SU-DHL-6 (cell line): Measurements from ENCODE around the gene RFC2.

Source experiments
- H2AFZ ChIP-seq: fragments of 200-600 bp; sonication (generic); 2 replicates; pipeline ENCODE4 v1.6.1; 2014; ENCODE audit warnings: low read depth, mild to moderate bottlenecking, moderate library complexity, mixed read lengths, antibody characterized with exemption, low read length; ENCODE audit not compliant: severe bottlenecking
- H3F3A ChIP-seq: fragments of 200-600 bp; shearing (Covaris generic); 2 replicates; pipeline ENCODE4 v1.6.0; 2016; ENCODE audit warnings: antibody characterized with exemption, mild to moderate bottlenecking; ENCODE audit not compliant: insufficient read depth
- H3K27ac ChIP-seq: fragments of 200-600 bp; sonication (generic); 2 replicates; pipeline ENCODE4 v1.5.1; 2016; ENCODE audit warnings: low read depth, mild to moderate bottlenecking, low read length, moderate library complexity, mixed read lengths
- H3K27me3 ChIP-seq: fragments of 200-600 bp; sonication (generic), shearing (Covaris generic); 2 replicates; pipeline ENCODE4 v1.6.0; 2014; ENCODE audit warnings: mild to moderate bottlenecking, low read length
- H3K36me3 ChIP-seq: fragments of 200-600 bp; sonication (generic); 2 replicates; pipeline ENCODE4 v1.6.1; 2014; ENCODE audit warnings: mild to moderate bottlenecking, low read length, mixed read lengths
- H3K4me2 ChIP-seq: fragments of 300-600, 200-600 bp; shearing (Covaris generic), sonication (generic); 2 replicates; pipeline ENCODE4 v1.6.0; 2014; ENCODE audit warnings: low read length, low read depth, mild to moderate bottlenecking; ENCODE audit not compliant: poor library complexity, severe bottlenecking
- H3K4me3 ChIP-seq: fragments of 200-600 bp; sonication (generic); 2 replicates; pipeline ENCODE4 v1.5.1; 2014; ENCODE audit warnings: antibody characterized with exemption, low read length, mild to moderate bottlenecking, mixed read lengths; ENCODE audit not compliant: insufficient read depth, poor library complexity, severe bottlenecking
- H3K79me2 ChIP-seq: fragments of 200-600 bp; sonication (generic); 2 replicates; pipeline ENCODE4 v1.6.1; 2014; ENCODE audit warnings: mild to moderate bottlenecking, low read length, moderate library complexity; ENCODE audit not compliant: insufficient read depth
- H3K9ac ChIP-seq: fragments of 200-600 bp; sonication (generic); 2 replicates; pipeline ENCODE4 v1.7.0; 2014; ENCODE audit warnings: mild to moderate bottlenecking, low read length
- H3K9me2 ChIP-seq: fragments of 200-600 bp; sonication (generic); replicated peaks from 2 replicates; pipeline ENCODE4 v1.6.1; 2014; ENCODE audit warnings: low read length; ENCODE audit not compliant: insufficient read depth
- H3K9me3 ChIP-seq: fragments of 200-600 bp; sonication (generic); 2 replicates; pipeline ENCODE4 v1.6.1; 2014; ENCODE audit warnings: low read length, mixed read lengths; ENCODE audit not compliant: insufficient read depth
- H4K20me1 ChIP-seq: fragments of 200-600 bp; sonication (generic); 2 replicates; pipeline ENCODE4 v1.6.1; 2014; ENCODE audit warnings: low read depth, mild to moderate bottlenecking, antibody characterized with exemption, low read length, moderate library complexity, mixed read lengths
- EZH2phosphoT487 ChIP-seq: fragments of 200-600 bp; sonication (generic), shearing (Covaris generic); conservative IDR thresholded peaks from 2 replicates; pipeline ENCODE4 v1.6.1; 2018; ENCODE audit warnings: mild to moderate bottlenecking, antibody characterized with exemption, low read length, moderate library complexity, mixed read lengths
- TF ChIP-seq, protein P1 (sequence below): fragments of 200-600 bp; sonication (generic); IDR thresholded peaks from one replicate; pipeline ENCODE4 v1.5.1; 2017; ENCODE audit warnings: antibody characterized with exemption, mild to moderate bottlenecking, low read length, moderate library complexity; ENCODE audit not compliant: insufficient read depth, poor library complexity, severe bottlenecking

The RFC2 gene

DNA sequence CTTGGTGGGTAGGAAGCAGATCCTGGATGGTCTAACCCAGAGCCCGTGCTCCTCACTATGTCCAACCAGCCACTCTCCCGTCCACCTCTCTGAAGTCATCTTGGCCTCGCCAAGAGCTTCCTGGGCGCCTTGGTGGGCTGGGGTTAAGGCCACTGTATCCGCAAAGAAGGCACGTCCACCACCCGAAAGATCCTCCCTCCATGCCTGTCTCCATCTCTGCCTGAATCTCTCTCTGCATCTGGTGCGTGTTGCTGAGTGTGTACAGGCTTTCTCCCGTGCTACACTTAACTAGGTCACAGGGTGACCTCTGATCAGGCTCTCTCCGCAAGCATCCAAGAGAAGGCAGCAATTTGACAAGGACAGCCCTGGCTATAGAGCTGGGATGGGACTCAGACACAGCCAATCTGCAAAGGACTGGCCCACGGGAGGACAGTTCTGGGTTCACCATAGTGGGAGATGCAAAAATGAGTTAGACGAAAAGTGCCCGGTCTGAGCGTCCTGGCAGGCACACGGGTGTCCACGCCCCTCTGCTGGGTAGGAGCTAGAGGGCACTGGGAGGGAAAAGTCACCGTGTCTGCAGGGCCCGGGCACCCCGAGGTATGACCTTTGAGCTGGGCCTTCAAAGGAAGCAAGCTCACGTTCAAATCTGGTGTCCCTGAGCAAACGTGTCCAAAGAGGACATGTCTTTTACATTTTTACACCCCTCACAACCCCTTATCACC, 9.4 kb upstream of the RFC2 start:
- H4K20me1 ChIP-seq = no peaks in the 10 kb centered on the region
- peaks cover 3% of the 10 kb centered on the region; the same call in 1 of the 2 replicates for H3F3A ChIP-seq
- no peak overlapping the region for H3K4me3 ChIP-seq
- no peak overlapping the region for H3K9ac ChIP-seq
- no peaks in the 10 kb centered on the region for H3K36me3 ChIP-seq
- H3K4me2 ChIP-seq = no peak overlapping the region
- H3K9me3 ChIP-seq = no peaks in the 10 kb centered on the region
- TF ChIP-seq EZH2phosphoT487 = no peak
- TF ChIP-seq, protein P1, sequence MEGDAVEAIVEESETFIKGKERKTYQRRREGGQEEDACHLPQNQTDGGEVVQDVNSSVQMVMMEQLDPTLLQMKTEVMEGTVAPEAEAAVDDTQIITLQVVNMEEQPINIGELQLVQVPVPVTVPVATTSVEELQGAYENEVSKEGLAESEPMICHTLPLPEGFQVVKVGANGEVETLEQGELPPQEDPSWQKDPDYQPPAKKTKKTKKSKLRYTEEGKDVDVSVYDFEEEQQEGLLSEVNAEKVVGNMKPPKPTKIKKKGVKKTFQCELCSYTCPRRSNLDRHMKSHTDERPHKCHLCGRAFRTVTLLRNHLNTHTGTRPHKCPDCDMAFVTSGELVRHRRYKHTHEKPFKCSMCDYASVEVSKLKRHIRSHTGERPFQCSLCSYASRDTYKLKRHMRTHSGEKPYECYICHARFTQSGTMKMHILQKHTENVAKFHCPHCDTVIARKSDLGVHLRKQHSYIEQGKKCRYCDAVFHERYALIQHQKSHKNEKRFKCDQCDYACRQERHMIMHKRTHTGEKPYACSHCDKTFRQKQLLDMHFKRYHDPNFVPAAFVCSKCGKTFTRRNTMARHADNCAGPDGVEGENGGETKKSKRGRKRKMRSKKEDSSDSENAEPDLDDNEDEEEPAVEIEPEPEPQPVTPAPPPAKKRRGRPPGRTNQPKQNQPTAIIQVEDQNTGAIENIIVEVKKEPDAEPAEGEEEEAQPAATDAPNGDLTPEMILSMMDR = no peak
- no peaks in the 10 kb centered on the region for H3K27me3 ChIP-seq
- no peak overlapping the region for H3K27ac ChIP-seq
- no peaks in the 10 kb centered on the region for H3K9me2 ChIP-seq
- H2AFZ ChIP-seq = no peak overlapping the region
- no peaks in the 10 kb centered on the region for H3K79me2 ChIP-seq

DNA sequence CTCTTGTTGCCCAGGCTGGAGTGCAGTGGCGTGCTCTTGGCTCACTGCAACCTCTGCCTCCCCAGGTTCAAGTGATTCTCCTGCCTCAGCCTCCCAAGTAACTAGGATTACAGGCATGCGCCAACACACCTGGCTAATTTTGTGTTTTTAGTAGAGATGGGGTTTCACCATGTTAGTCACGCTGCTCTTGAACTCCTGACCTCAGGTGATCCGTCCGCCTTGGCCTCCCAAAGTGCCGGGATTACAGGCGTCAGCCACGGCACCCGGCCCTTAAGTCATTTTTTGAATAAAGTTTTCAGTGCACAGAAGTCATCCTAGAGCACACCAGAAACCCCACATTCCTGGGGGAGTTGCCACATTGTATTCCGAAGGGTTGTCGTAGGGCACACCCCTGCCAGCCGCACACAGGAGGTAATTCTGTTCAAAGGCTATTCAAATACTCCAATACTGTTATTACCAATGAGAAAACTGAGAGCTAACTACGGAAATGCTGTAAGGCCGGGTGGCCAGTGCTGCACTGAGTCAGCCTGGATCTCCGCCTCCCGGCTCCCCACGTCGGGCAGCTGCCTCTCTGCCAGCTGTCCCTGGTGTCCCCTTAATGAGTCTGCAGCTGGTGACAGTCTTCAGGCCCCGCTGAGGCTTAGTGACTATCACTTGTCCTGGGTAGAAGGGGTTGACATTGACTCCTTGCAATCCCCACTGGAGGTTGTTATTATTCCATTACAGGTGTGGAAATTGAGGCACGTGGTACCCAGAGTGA, 8.6 kb upstream of the RFC2 start:
- Histone ChIP-seq H3K4me3 (no peak overlapping the region), H3K27ac (no peak overlapping the region), H3K4me2 (no peak overlapping the region)

DNA sequence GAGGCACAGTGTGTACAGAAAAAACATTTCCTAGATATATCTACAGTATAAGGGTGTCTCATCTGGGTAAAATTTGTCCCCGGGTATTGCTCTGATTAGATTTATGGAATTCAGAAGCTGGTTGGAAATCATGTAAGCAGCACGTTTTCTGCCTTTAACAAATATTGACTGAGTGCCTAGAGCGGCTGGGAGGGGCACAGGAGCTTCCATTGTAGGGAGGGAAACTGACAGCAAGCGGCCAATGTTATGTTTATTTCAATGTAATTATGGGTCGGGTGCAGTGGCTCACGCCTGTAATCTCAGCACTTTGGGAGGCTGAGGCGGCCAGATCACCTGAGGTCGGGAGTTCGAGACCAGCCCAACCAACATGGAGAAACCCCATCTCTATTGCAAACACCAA, 4.4 kb upstream of the RFC2 start:
- TF ChIP-seq, protein P1 = no peak
- TF ChIP-seq EZH2phosphoT487 = no peak
- no peaks in the 10 kb centered on the region; the same call in 1 of the 2 replicates for H3F3A ChIP-seq
- H3K4me3 ChIP-seq = no peak overlapping the region
- H3K9me2 ChIP-seq = no peaks in the 10 kb centered on the region
- no peak overlapping the region for H2AFZ ChIP-seq
- no peak overlapping the region for H3K4me2 ChIP-seq
- no peak overlapping the region for H3K9ac ChIP-seq
- no peaks in the 10 kb centered on the region for H4K20me1 ChIP-seq
- peaks cover 5% of the 10 kb centered on the region for H3K79me2 ChIP-seq
- H3K36me3 ChIP-seq = no peaks in the 10 kb centered on the region
- no peaks in the 10 kb centered on the region for H3K27me3 ChIP-seq
- no peak overlapping the region for H3K27ac ChIP-seq
- H3K9me3 ChIP-seq = no peaks in the 10 kb centered on the region

More for the DNA sequence above, 8.6 kb upstream of the RFC2 start:
- Histone ChIP-seq H3K9ac (no peak overlapping the region), H3K36me3 (no peaks in the 10 kb centered on the region), H3K27me3 (no peaks in the 10 kb centered on the region), H3F3A (peaks cover 3% of the 10 kb centered on the region; the same call in 1 of the 2 replicates), H4K20me1 (no peaks in the 10 kb centered on the region), H3K9me3 (no peaks in the 10 kb centered on the region), H3K9me2 (no peaks in the 10 kb centered on the region), H2AFZ (no peak overlapping the region), H3K79me2 (no peaks in the 10 kb centered on the region)
- no peak for TF ChIP-seq EZH2phosphoT487
- TF ChIP-seq, protein P1 = no peak
